Nucleus accumbens (tissue), 56 donors: ENCODE results near the gene TEKT2.

ENCODE experiments used
- DNase-seq, 56 donors: peaks; one replicate each; lab custom pipeline; 2025; lab: John Stamatoyannopoulos, UW

The TEKT2 gene

GRCh38 chr1:36100376-36100775 lies 16.5 kb downstream of the TEKT2 start:
- no peak for DNase-seq

DNA sequence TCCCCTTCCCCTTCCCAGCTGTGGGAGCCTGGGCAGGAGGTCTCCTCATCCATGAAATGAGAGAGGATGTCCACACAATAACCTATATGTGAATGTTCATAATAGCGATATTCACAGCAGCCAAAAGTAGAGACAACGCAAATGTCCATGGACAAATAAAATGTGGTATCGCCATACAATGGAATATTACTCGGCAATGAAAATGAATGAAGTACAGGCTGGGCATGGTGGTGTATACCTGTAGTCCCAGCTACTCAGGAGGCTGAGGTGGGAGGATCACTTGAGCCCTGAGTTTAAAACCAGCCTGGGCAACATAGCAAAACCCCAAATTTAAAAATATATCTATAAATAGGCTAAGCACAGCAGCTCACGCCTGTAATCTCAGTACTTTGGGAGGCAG lies 17.7 kb downstream of the TEKT2 start:
- DNase-seq = no peak

GRCh38 chr1:36106269-36106668 lies 22.4 kb downstream of the TEKT2 start:
- no peak for DNase-seq

- DNase-seq = no peak
Observed at GRCh38 chr1:36107394-36107793, 23.5 kb downstream of the TEKT2 start.

- DNase-seq = no peak
Observed at GRCh38 chr1:36108314-36108713, 24.4 kb downstream of the TEKT2 start.

DNA sequence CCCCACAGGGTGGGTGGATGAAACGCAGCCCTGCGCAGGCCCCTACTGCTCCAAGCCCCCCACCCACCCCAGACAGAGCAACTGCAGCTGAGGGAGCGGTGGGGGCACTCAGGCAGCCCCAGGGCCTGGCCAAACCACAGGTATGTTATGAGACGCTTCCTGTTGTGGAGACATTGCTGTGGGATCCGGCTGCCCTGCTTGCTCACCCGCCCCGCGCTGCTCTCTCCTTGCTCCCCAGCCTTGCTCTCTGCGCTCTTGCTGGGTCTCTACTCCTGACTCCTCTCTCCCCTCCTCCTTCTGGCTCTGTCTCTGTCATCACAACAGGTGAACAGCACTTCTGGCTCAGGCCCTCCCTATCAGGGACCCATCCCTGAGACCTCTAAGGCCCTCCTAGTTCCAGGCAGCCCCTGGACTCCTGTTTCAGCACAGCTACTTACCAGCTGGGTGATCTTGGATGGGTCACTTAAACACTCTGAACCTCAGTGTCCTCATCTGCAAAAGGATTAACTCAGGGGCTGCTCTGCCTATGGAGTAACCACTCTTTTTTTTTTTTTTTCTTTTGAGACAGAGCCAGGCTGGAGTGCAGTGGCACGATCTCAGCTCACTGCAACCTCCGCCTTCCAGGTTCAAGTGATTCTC lies 25.3 kb downstream of the TEKT2 start:
- DNase-seq = no peak

- no peak for DNase-seq
Observed at GRCh38 chr1:36111151-36111550, 27.3 kb downstream of the TEKT2 start.

- DNase-seq = no peak
Observed at GRCh38 chr1:36112823-36113222, 28.9 kb downstream of the TEKT2 start.

GRCh38 chr1:36114371-36114770 lies 30.5 kb downstream of the TEKT2 start:
- no peak for DNase-seq

DNA sequence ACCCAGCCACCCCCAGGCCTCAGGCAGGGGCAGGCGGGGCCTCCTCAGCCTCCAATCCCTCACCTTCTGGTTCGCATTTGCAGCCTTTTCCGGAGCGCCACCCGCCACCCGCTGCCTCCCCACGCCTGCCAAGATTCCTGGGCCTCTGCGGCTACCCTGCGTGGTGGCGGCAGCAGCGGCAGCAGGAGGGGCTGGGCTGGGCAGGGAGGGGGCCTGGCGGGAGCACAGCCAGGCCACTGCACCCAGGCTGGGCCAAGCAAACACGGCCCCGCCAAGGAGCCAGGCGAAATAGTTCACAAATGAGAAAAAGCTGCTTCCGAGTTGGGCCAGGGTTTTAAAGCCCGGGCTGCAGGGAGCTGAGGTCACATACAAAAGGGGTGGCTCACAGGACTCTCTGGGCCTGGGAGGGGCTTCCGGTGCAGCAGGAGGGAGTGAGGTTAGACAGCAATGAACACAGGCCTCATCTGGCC lies 31.3 kb downstream of the TEKT2 start:
- DNase-seq = peak in 7 of 56 donors; percentile 3 to 61 (median 18)

DNA sequence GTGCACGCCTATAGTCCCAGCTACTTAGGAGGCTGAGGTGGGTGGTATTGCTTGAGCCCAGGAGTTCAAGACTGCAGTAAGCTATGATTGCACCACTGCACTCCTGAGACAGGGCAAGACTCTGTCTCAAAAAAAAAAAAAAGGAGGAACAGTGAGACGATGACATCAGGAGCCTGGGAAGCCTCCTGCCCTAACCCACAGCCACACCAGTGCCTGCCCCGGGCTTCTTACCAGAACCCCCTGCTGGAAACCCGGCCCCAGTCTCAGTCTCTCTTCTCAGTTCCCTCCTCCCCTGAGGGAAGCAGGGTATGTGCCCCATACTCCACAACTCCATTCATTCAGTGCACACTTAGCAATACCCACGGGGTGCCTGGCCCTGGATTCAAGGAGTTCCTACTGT lies 32.0 kb downstream of the TEKT2 start:
- no peak for DNase-seq

DNA sequence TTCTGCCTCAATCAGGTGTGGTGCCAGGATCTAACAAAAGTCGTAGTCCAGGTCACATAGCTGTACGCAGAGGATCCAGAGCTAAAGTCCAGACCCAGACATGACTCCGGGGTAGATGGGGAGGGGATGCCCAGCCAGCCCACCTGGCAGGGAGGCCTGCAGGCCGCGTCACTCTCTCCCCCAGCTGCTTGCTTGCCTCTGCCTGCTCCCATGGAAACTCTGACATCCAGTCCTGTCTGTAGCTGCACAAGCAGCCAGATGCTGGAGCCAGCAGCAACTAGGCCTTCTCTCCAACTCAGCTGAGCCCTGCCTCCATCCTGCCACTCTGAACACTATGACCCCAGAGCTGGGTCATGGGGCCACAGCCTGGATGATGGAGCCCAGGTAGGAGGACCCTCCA lies 33.0 kb downstream of the TEKT2 start:
- DNase-seq = peak in 1 of 56 donors; percentile 31

GRCh38 chr1:36118447-36119204 lies 34.7 kb downstream of the TEKT2 start:
- DNase-seq = no peak

- DNase-seq = no peak
Observed at GRCh38 chr1:36119456-36119855, 35.6 kb downstream of the TEKT2 start.

DNA sequence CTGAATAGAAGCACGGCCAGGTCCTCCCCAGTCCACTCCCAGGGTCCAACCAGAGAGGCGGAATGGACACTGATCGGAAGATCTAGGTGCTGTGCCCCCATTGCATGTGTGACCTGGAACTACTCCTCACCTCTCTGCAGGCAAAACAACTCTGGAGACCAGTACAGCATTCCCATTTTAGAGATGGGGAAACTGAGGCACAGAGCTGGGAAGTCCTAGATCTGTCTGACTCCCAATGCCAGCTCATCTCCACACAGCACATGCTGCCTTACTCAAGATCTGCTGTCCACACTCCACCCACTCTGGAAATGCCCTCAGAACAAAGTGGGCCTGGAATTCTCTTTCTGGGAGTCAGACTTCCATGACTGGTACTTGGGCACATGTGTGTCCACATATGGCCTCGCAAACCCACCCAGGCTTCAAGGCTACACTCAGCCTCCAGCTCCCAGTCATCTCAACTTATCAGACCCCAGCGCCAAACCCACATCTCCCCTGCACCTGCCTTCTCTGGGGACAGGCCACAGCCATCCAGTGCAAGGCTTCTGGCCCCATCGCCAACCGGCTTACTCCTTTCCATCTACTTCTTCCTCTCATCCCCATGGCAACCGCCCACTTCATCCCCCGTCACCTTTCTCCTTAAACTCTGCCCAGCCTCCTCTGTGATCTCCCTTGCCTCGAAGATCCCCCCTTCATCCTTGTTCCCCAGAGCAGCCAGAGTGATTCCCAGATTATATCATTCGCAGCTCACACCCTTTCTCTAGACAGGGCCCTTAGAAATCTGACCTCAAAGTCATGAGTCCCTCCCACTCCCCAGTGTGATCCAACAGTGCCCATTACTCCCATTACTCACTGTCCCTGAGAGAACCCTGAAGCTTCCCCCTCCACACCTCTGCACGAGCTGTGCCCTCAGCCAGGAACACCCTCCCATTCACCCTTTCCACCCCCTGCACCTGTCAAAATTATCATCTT lies 38.5 kb downstream of the TEKT2 start:
- DNase-seq = peak in 1 of 56 donors; percentile 20

DNA sequence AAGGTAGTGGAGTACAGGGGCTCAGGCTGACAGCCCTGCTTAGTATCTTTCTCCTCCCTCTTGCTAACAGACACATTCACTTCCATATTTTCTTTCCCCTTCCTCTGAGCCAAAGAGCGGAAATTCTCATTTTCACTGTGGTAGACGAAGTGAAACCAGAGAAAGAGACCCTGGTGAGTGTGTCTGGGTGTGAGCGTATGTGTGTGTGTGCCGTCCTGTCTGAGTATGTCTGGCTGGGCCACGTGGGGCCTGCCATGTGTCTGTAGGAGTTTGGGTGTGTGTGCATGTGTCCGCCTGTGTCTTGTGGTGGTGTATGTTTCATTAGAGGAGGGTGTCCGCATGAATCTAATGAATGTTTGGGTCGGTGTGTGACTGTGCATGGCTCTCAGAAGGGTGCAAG lies 39.5 kb downstream of the TEKT2 start:
- DNase-seq = peak in 9 of 56 donors; percentile 9 to 32 (median 18)

GRCh38 chr1:36124404-36125128 lies 40.7 kb downstream of the TEKT2 start:
- DNase-seq = no peak

GRCh38 chr1:36125129-36125991 lies 41.5 kb downstream of the TEKT2 start, which contains the start of gene COL8A2:
COL8A2 (minus strand) TSS chr1:36125222; CDS start chr1:36100242, 24,980 bp downstream.
- peak in 2 of 56 donors; percentile 23 to 25 for DNase-seq
